ENCODE results near the gene DNAH2.

DNA sequence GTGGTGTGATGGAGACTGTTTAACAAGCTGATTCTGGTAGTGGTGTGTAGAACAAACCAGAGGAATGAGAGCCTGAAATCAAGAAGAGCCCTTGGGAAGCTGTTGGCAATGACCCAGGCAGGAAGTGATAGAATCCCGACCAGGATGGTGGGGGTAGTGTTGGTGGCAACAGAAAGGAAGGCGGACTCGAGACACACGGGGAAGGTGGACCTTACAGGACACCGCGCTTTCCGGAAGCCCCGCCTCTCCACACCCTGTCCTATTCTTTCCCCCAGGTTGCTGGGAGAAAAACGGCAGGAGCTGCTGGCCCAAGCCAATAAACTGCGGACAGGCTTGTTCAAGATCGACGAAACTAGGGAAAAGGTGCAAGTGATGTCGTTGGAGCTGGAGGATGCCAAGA is 86.4 kb downstream of the DNAH2 start:
- TF ChIP-seq, protein P1, sequence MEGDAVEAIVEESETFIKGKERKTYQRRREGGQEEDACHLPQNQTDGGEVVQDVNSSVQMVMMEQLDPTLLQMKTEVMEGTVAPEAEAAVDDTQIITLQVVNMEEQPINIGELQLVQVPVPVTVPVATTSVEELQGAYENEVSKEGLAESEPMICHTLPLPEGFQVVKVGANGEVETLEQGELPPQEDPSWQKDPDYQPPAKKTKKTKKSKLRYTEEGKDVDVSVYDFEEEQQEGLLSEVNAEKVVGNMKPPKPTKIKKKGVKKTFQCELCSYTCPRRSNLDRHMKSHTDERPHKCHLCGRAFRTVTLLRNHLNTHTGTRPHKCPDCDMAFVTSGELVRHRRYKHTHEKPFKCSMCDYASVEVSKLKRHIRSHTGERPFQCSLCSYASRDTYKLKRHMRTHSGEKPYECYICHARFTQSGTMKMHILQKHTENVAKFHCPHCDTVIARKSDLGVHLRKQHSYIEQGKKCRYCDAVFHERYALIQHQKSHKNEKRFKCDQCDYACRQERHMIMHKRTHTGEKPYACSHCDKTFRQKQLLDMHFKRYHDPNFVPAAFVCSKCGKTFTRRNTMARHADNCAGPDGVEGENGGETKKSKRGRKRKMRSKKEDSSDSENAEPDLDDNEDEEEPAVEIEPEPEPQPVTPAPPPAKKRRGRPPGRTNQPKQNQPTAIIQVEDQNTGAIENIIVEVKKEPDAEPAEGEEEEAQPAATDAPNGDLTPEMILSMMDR (conservative IDR thresholded peaks at IDR 0.05 in 1 of 2, IDR thresholded peaks at IDR 0.05 in 1 of 2; ENCODE audit: low read depth in 1 of 2, low read length in 2 of 2): no peak
- TF ChIP-seq EZH2 (IDR thresholded peaks at IDR 0.05; ENCODE audit: low read length, missing control alignments): no peak

Data from fibroblast of lung (primary cell).